ENCODE results near the gene MSH5. TPM values are rescaled to one million over a fixed set of nuclear protein-coding genes. Genes with fewer than 3 reads are reported as not detected.
A peak's percentile ranks its signal among the peaks of the same experiment; 100 is the strongest.

Gene MSH5
- total RNA-seq, 1 experiment from 2014 or later = 22.4 TPM

DNA sequence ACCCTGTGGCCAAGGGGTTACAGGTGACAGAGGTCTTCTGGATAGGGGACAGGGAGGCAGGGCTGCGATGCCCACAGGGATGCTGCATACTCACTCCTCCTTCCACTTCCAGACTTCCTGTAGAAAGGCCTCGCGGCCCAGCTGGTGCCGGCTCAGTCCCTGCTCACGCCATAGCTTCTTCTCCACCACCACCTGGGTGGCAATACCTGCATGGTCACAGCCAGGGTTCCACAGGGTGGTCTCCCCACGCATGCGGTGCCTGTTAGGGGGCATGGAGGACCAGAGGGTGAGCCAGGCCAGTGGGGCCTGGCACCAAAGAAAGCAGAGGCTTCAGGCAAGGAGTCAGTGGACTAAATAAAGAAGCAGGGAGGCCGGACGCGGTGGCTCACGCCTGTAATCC lies 45.7 kb downstream of the MSH5 start:
- Histone ChIP-seq H2BK120ac (ENCODE audit: low read depth, low read length, poor library complexity, severe bottlenecking) (no peak overlapping the region), H2BK15ac (ENCODE audit: low read depth, low read length) (no peak overlapping the region), H2BK5ac (ENCODE audit: insufficient read length, low read length) (no peak overlapping the region), H3K27ac (ENCODE audit: insufficient read length, low read depth, low read length) (no peak overlapping the region), H4K5ac (ENCODE audit: insufficient read length, low read depth, low read length) (no peak overlapping the region), H2AFZ (ENCODE audit: low read length) (no peak overlapping the region), H4K20me1 (ENCODE audit: control insufficient read depth, insufficient read depth, insufficient read length) (peaks cover 3% of the 10 kb centered on the region), H3K4ac (ENCODE audit: low read depth, low read length) (no peak overlapping the region), H3K9ac (ENCODE audit: extremely low read depth, insufficient read length, low read length) (no peak overlapping the region), H3T11ph (ENCODE audit: low read length) (no peak overlapping the region), H3K18ac (ENCODE audit: insufficient read length, low read depth, low read length) (no peak overlapping the region), H2BK20ac (ENCODE audit: low read depth, low read length, poor library complexity, severe bottlenecking) (no peak overlapping the region), H3K23ac (ENCODE audit: insufficient read length, low read depth, low read length) (no peak overlapping the region), H2AK5ac (ENCODE audit: insufficient read length, low read length) (no peak overlapping the region), H3K9me3 (ENCODE audit: control insufficient read depth, low read depth, low read length) (no peaks in the 10 kb centered on the region), H3K27me3 (ENCODE audit: insufficient read depth, low read length) (no peaks in the 10 kb centered on the region), H3K4me1 (ENCODE audit: insufficient read depth, low read length) (no peaks in the 10 kb centered on the region), H3K4me2 (ENCODE audit: insufficient read depth, insufficient read length, low read length) (no peak overlapping the region), H3K56ac (ENCODE audit: insufficient read length, low read depth, low read length) (no peak overlapping the region), H3K79me2 (ENCODE audit: insufficient read depth, low read length) (no peaks in the 10 kb centered on the region), H3K79me1 (ENCODE audit: insufficient read depth, low read depth, low read length, poor library complexity, severe bottlenecking) (no peaks in the 10 kb centered on the region), H2BK12ac (ENCODE audit: insufficient read length, low read depth, low read length) (no peak overlapping the region), H4K8ac (replicated peaks; ENCODE audit: insufficient read length, low read depth, low read length) (no peak overlapping the region), H3K14ac (ENCODE audit: insufficient read depth, low read length) (no peak overlapping the region), H4K91ac (ENCODE audit: insufficient read length, low read depth, low read length) (no peak overlapping the region), H3K23me2 (ENCODE audit: insufficient read length, low read depth, low read length, poor library complexity, severe bottlenecking) (no peaks in the 10 kb centered on the region)
- no CpG with 5 or more reads among the region's 11 CpGs for WGBS (ENCODE audit: extremely low coverage, insufficient read length, low lambda C conversion rate)
- no peak overlapping the region for H3K4me3 Mint-ChIP-seq
- H3K36me3 Mint-ChIP-seq (ENCODE audit: insufficient read depth in 1 of 3, low read depth in 3 of 3) = peaks cover 39 to 71% (median 62%) of the 10 kb centered on the region in 3 experiments
- TF ChIP-seq CTCF (conservative IDR thresholded peaks at IDR 0.05) = no peak
- no peaks in the 10 kb centered on the region for H3K4me1 Mint-ChIP-seq
- H3K27me3 Mint-ChIP-seq (ENCODE audit: low read depth) = no peaks in the 10 kb centered on the region
- no peaks in the 10 kb centered on the region for H3K9me3 Mint-ChIP-seq
- peak overlapping the region in 1 of 3 experiments; percentile 80; a peak in 1 of 7 replicates for H3K27ac Mint-ChIP-seq
- no peak for DNase-seq
